ENCODE measurements around the gene CYYR1.

CYYR1 gene

GRCh38 chr21:26559099-26559498, 14.0 kb downstream of the CYYR1 start:
- Histone ChIP-seq H3K4me3 (no peak overlapping the region), H3K27me3 (no peaks in the 10 kb centered on the region), H3K9ac (no peak overlapping the region), H3K9me3 (replicated peaks in 1 of 11) (no peaks in the 10 kb centered on the region), H3K4me1 (0 out of 20 replicates have a peak, but pooled peaks cover 0 to 1% (median 0%) of the 10 kb centered on the region in 10 experiments), H3K36me3 (no peaks in the 10 kb centered on the region), H3K27ac (no peak overlapping the region), H4K20me1 (no peaks in the 10 kb centered on the region), H3K4me2 (no peak overlapping the region)
- TF ChIP-seq Cebpa-rat (IDR thresholded peaks at IDR 0.05): no peak

- Histone ChIP-seq H4K20me1 (no peaks in the 10 kb centered on the region), H3K27ac (no peak overlapping the region), H3K36me3 (no peaks in the 10 kb centered on the region), H3K27me3 (no peaks in the 10 kb centered on the region), H3K9me3 (replicated peaks in 1 of 11) (no peaks in the 10 kb centered on the region), H3K4me3 (no peak overlapping the region), H3K9ac (no peak overlapping the region), H3K4me1 (no peaks in the 10 kb centered on the region), H3K4me2 (no peak overlapping the region)
- no peak for TF ChIP-seq Cebpa-rat (IDR thresholded peaks at IDR 0.05)
Observed at GRCh38 chr21:26557106-26557505, 16.0 kb downstream of the CYYR1 start.

DNA sequence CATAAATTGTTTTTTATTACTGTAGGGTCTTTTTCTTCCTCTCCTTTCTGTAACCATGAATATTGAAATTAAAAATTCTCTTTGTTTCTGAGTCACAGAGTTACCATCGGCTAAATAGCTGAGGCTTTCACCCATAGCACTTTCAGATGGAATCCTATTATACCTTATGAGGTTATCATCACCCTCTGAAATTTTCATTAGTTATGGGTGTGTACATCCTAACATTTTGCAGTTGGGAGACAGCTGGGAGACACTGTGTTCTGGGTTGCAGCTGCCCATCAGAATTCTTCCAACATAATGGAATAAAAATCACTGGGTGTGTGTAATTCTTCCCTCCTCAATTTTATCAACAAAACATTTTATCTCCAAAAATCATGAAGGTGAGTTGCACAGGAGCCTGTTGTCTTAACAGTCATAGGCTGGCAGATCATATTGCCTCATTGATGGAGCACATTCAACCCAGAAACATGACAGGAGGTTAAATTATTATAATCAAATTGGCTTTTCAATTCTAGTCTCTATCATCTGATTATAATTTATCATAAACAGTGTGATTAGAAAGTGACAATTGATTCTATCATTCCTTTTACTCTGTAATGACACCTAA, 17.4 kb downstream of the CYYR1 start:
- no peak overlapping the region for H3K4me3 ChIP-seq
- H3K9ac ChIP-seq: no peak overlapping the region
- H3K27ac ChIP-seq: no peak overlapping the region

DNA sequence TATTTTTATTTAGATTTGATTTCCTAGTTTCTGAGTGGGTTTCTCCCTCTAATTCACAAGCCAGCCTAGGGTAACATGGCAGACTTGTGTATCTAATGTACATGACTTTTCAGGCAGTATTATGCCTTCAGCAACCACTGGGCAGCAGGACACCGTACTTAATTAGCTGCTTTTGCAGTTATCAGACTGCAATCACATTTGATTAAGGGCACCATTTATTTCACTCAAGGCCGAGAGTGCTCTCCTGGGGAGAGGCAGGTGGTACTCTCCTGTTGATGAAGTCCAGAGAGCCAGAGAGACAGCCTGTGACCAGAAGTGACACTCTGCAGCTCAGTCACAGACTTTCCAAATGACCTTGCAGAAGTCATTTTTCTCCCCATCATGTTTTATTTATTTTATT, 18.7 kb downstream of the CYYR1 start:
- H3K27ac ChIP-seq: no peak overlapping the region
- no peak overlapping the region for H3K4me3 ChIP-seq
- no peaks in the 10 kb centered on the region for H3K36me3 ChIP-seq

More for the DNA sequence above, 17.4 kb downstream of the CYYR1 start:
- H4K20me1 ChIP-seq: no peaks in the 10 kb centered on the region
- H3K4me1 ChIP-seq: peaks cover 0 to 5% (median 3%) of the 10 kb centered on the region in 10 experiments; a peak in 15 of 20 replicates
- H3K4me2 ChIP-seq: no peak overlapping the region
- H3K36me3 ChIP-seq: no peaks in the 10 kb centered on the region
- no peaks in the 10 kb centered on the region for H3K27me3 ChIP-seq
- no peak for TF ChIP-seq Cebpa-rat (IDR thresholded peaks at IDR 0.05)
- H3K9me3 ChIP-seq (replicated peaks in 1 of 11): no peaks in the 10 kb centered on the region

DNA sequence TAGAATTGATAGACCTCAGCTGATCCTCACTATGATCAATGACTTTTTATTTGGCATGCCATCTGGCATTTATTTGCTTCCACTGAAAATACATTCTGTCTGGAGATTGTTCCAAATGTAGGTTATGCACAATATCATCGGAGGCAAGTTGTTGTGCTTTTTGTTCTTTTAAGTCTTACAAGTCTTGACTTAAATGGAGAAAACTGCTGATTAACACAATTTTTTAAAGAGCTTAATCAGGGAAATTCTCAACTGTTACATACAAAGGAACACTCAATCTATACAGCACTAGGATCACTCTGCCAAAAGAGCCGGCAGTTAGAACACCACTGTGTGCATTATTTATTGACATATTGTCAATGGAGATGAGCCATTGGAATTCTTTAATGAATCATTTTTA, 19.2 kb downstream of the CYYR1 start:
- no peak overlapping the region for H3K4me2 ChIP-seq
- H3K9ac ChIP-seq: no peak overlapping the region
- no peaks in the 10 kb centered on the region for H3K36me3 ChIP-seq
- no peaks in the 10 kb centered on the region for H3K27me3 ChIP-seq
- peaks cover 0 to 14% (median 10%) of the 10 kb centered on the region in 10 experiments; a peak in 15 of 20 replicates for H3K4me1 ChIP-seq
- TF ChIP-seq Cebpa-rat (IDR thresholded peaks at IDR 0.05): no peak
- no peak overlapping the region for H3K27ac ChIP-seq
- H3K4me3 ChIP-seq: no peak overlapping the region
- H3K9me3 ChIP-seq (replicated peaks in 1 of 11): no peaks in the 10 kb centered on the region
- no peaks in the 10 kb centered on the region for H4K20me1 ChIP-seq

More for the DNA sequence above, 18.7 kb downstream of the CYYR1 start:
- Histone ChIP-seq H3K9me3 (replicated peaks in 1 of 11) (no peaks in the 10 kb centered on the region), H3K27me3 (no peaks in the 10 kb centered on the region), H3K4me1 (peaks cover 0 to 14% (median 10%) of the 10 kb centered on the region in 10 experiments; a peak in 15 of 20 replicates), H3K9ac (no peak overlapping the region), H4K20me1 (no peaks in the 10 kb centered on the region), H3K4me2 (no peak overlapping the region)
- TF ChIP-seq Cebpa-rat (IDR thresholded peaks at IDR 0.05): no peak

DNA sequence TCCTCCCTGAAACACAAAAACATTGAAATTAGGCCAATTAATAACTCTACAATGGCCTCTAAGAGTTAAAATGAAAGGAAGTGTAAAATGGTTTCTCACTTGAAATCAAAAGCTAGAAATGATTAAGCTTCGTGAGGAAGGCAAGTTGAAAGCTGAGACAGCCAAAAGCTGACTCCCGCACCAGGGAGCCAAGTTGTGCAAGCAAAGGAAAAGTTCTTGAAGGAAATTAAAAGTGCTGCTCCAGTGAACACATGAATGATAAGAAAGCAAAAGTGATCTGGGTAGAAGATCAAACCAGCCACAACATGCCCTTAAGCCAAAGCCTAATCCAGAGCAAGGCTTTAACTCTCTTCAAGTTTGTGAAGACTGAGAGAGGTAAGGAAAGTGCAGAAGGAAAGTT, 22.8 kb downstream of the CYYR1 start:
- peak in 3 of 11 experiments; percentile 37 to 52 (median 39); a peak in 2 of 22 replicates for TF ChIP-seq Cebpa-rat (IDR thresholded peaks at IDR 0.05)
- peaks cover 12 to 25% (median 16%) of the 10 kb centered on the region in 10 experiments for H3K4me1 ChIP-seq
- peak overlapping the region; percentile 33 to 66 (median 54) for H3K4me2 ChIP-seq

GRCh38 chr21:26546446-26547097, 26.5 kb downstream of the CYYR1 start:
- no peaks in the 10 kb centered on the region for H3K27me3 ChIP-seq
- H3K9ac ChIP-seq: no peak overlapping the region
- no peak overlapping the region for H3K27ac ChIP-seq
- peaks cover 12 to 25% (median 16%) of the 10 kb centered on the region in 10 experiments for H3K4me1 ChIP-seq
- TF ChIP-seq Cebpa-rat (IDR thresholded peaks at IDR 0.05): no peak
- no peaks in the 10 kb centered on the region for H3K9me3 ChIP-seq (replicated peaks in 1 of 11)
- peak overlapping the region in 7 of 11 experiments; percentile 6 to 39 (median 19); a peak in 9 of 22 replicates for H3K4me2 ChIP-seq
- H3K4me3 ChIP-seq: no peak overlapping the region
- no peaks in the 10 kb centered on the region for H4K20me1 ChIP-seq
- H3K36me3 ChIP-seq: no peaks in the 10 kb centered on the region

More for the DNA sequence above, 22.8 kb downstream of the CYYR1 start:
- Histone ChIP-seq H3K4me3 (no peak overlapping the region), H4K20me1 (no peaks in the 10 kb centered on the region), H3K9ac (no peak overlapping the region), H3K36me3 (no peaks in the 10 kb centered on the region), H3K9me3 (replicated peaks in 1 of 11) (no peaks in the 10 kb centered on the region), H3K27me3 (no peaks in the 10 kb centered on the region), H3K27ac (no peak overlapping the region)

DNA sequence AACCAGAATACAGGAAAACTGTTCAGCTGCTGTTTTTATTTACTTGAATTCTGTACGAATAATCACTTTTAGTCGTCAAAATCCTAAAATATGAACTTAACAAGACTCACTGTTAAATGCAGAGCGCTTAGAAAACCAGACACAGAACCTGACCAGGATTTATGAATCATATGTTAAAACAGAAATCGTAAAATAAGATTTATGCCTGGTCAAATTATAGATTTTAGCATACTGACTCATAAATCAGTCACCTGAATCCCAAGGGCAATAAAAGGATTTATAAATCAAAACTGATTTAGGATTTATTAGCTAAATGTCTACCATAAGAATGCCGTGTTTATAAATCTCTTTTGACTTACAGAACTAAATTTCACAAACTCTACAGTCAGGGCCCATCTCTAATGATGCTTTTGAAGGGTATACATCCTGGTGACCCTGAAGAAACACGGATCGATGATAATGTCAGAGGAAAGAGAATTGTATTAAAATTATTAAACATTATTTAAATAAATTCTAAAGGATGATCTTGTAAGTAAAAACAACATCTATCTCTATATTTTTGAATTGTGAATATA, 28.8 kb downstream of the CYYR1 start:
- Histone ChIP-seq H3K4me1 (peaks cover 0 to 26% (median 7%) of the 10 kb centered on the region in 10 experiments; a peak in 12 of 20 replicates), H3K4me3 (no peak overlapping the region), H3K4me2 (no peak overlapping the region), H3K27me3 (no peaks in the 10 kb centered on the region), H3K9me3 (replicated peaks in 1 of 11) (no peaks in the 10 kb centered on the region), H3K9ac (no peak overlapping the region), H3K36me3 (no peaks in the 10 kb centered on the region), H3K27ac (no peak overlapping the region), H4K20me1 (no peaks in the 10 kb centered on the region)
- TF ChIP-seq Cebpa-rat (IDR thresholded peaks at IDR 0.05): no peak

- H3K27me3 ChIP-seq: no peaks in the 10 kb centered on the region
- no peaks in the 10 kb centered on the region for H3K36me3 ChIP-seq
- no peak overlapping the region for H3K4me2 ChIP-seq
- no peak overlapping the region for H3K27ac ChIP-seq
- peaks cover 0 to 16% (median 0%) of the 10 kb centered on the region in 10 experiments; a peak in 6 of 20 replicates for H3K4me1 ChIP-seq
- TF ChIP-seq Cebpa-rat (IDR thresholded peaks at IDR 0.05): no peak
- H3K9ac ChIP-seq: no peak overlapping the region
- no peaks in the 10 kb centered on the region for H4K20me1 ChIP-seq
- peaks cover 0 to 8% (median 0%) of the 10 kb centered on the region in 11 experiments; a peak in 1 of 22 replicates for H3K9me3 ChIP-seq (replicated peaks in 1 of 11)
- H3K4me3 ChIP-seq: no peak overlapping the region
Observed at GRCh38 chr21:26540651-26541050, 32.4 kb downstream of the CYYR1 start.
